ENCODE measurements around the gene AHSG.

The AHSG gene

GRCh38 chr3:186589856-186590579 is 22.8 kb upstream of the AHSG start:
- ChIA-PET CTCF (interaction anchor here (0.6 to 1.1 kb wide), 4 partner anchors 27 to 238 kb away, joined by 3 to 5 read pairs (median 4); no protein-coding TSS in a partner anchor), POLR2A (interaction anchor here (1.4 kb wide), 1 partner anchor 20 kb away, joined by 3 read pairs; the partner anchor contains the start of gene DNAJB11)
- TF ChIP-seq LEF1 (IDR thresholded peaks at IDR 0.05; ENCODE audit: borderline replicate concordance) (no peak), SP1 (IDR thresholded peaks at IDR 0.05) (no peak)
- DNase-seq (ENCODE audit: extremely low spot score) = no peak

GRCh38 chr3:186590580-186591295 is 22.1 kb upstream of the AHSG start:
- DNase-seq (ENCODE audit: extremely low spot score) = no peak
- TF ChIP-seq FOXA1 (IDR thresholded peaks at IDR 0.05) (no peak), ZNF384 (IDR thresholded peaks at IDR 0.05) (no peak), FOXK2 (IDR thresholded peaks at IDR 0.05) (no peak), LEF1 (IDR thresholded peaks at IDR 0.05; ENCODE audit: borderline replicate concordance) (no peak), BHLHE40 (IDR thresholded peaks at IDR 0.05; ENCODE audit: borderline replicate concordance) (no peak), CTBP1 (IDR thresholded peaks at IDR 0.05; ENCODE audit: borderline replicate concordance) (no peak), ARNT (IDR thresholded peaks at IDR 0.05) (no peak), FOXM1 (IDR thresholded peaks at IDR 0.05; ENCODE audit: borderline replicate concordance) (no peak), HDGF (IDR thresholded peaks at IDR 0.05; ENCODE audit: borderline replicate concordance) (no peak)
- ChIA-PET CTCF (no interaction called here), POLR2A (no interaction called here)

- no peak for DNase-seq (ENCODE audit: extremely low spot score)
- ChIA-PET CTCF (no interaction called here), POLR2A (no interaction called here)
- no peak for TF ChIP-seq NFRKB (IDR thresholded peaks at IDR 0.05)
- TF ChIP-seq ARNT (IDR thresholded peaks at IDR 0.05) = no peak
- no peak for TF ChIP-seq HDGF (IDR thresholded peaks at IDR 0.05; ENCODE audit: borderline replicate concordance)
- no peak for TF ChIP-seq FOXK2 (IDR thresholded peaks at IDR 0.05)
- no peak for TF ChIP-seq SP1 (IDR thresholded peaks at IDR 0.05)
- no peak for TF ChIP-seq L3MBTL2 (conservative IDR thresholded peaks at IDR 0.05)
- TF ChIP-seq BHLHE40 (IDR thresholded peaks at IDR 0.05; ENCODE audit: borderline replicate concordance) = no peak
- no peak for TF ChIP-seq SUZ12 (IDR thresholded peaks at IDR 0.05)
These were observed 20.2 kb upstream of the AHSG start for GRCh38 chr3:186592682-186593081.

DNA sequence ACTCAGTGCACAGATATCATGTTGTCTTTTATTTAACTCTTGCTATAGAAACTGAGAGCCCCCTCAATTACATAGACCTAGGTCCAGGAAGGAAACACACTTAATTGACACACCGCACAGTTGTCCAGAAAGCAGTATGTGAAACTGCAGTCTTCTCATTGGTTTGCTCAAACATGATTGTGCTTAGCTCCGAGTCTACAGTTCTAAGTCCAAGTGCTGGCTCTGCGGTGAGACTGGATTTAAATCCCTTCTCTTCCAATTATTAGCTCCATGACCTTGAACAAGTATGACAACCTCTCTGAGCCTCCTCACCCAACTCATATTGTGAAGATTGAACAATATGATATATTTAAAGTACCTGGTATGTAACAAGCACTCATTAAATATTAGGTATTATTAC is 19.0 kb upstream of the AHSG start:
- CTCF ChIA-PET = no interaction called here
- DNase-seq (ENCODE audit: extremely low spot score) = no peak
- no peak for TF ChIP-seq TARDBP (IDR thresholded peaks at IDR 0.05)
- TF ChIP-seq FOXA1 (IDR thresholded peaks at IDR 0.05) = no peak
- no peak for TF ChIP-seq ARNT (IDR thresholded peaks at IDR 0.05)
- TF ChIP-seq SUZ12 (IDR thresholded peaks at IDR 0.05) = no peak
- no peak for TF ChIP-seq NFRKB (IDR thresholded peaks at IDR 0.05)
- no peak for TF ChIP-seq BHLHE40 (IDR thresholded peaks at IDR 0.05; ENCODE audit: borderline replicate concordance)
- TF ChIP-seq CTBP1 (IDR thresholded peaks at IDR 0.05; ENCODE audit: borderline replicate concordance) = no peak
- POLR2A ChIA-PET = no interaction called here

DNA sequence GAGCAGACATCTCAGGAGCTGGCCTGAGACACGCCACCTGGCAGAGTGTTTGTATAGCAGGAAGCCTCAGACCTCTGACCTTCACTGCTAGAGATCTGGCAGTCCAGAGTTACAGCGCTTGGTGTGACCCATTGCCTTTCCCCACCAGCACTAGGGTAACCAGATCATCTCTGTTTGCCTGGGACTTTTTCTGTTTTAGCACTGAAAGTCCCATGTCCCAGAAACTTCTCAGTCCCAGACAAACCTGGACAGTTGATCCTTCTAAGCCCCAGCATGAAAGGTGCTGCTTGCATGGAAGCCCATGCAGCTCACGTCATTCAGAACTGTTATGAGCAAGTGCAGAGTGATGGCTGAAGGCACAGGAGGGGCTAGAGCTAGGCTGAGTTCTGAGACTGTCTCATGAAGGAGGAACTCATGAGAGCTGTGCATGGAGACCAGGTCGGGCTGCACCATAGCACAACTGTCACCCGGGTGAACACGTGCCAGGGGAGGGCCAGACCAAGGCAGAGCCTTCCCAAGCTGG is 18.2 kb upstream of the AHSG start:
- no peak for DNase-seq (ENCODE audit: extremely low spot score)
- ChIA-PET CTCF (no interaction called here), POLR2A (no interaction called here)
- TF ChIP-seq L3MBTL2 (conservative IDR thresholded peaks at IDR 0.05) (no peak), ARNT (IDR thresholded peaks at IDR 0.05) (no peak), ZNF384 (IDR thresholded peaks at IDR 0.05) (no peak), BHLHE40 (IDR thresholded peaks at IDR 0.05; ENCODE audit: borderline replicate concordance) (no peak), HDGF (IDR thresholded peaks at IDR 0.05; ENCODE audit: borderline replicate concordance) (no peak), NFRKB (IDR thresholded peaks at IDR 0.05) (no peak), CTBP1 (IDR thresholded peaks at IDR 0.05; ENCODE audit: borderline replicate concordance) (no peak), LEF1 (IDR thresholded peaks at IDR 0.05; ENCODE audit: borderline replicate concordance) (no peak), FOXK2 (IDR thresholded peaks at IDR 0.05) (no peak), FOXM1 (IDR thresholded peaks at IDR 0.05; ENCODE audit: borderline replicate concordance) (no peak), FOXA1 (IDR thresholded peaks at IDR 0.05) (no peak)
- TF ChIP-seq, protein P1, sequence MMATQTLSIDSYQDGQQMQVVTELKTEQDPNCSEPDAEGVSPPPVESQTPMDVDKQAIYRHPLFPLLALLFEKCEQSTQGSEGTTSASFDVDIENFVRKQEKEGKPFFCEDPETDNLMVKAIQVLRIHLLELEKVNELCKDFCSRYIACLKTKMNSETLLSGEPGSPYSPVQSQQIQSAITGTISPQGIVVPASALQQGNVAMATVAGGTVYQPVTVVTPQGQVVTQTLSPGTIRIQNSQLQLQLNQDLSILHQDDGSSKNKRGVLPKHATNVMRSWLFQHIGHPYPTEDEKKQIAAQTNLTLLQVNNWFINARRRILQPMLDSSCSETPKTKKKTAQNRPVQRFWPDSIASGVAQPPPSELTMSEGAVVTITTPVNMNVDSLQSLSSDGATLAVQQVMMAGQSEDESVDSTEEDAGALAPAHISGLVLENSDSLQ (IDR thresholded peaks at IDR 0.05) = no peak

- POLR2A ChIA-PET = interaction anchor here (1.1 kb wide), 1 partner anchor 188 kb away, joined by 3 read pairs; no protein-coding TSS in a partner anchor
- TF ChIP-seq BHLHE40 (IDR thresholded peaks at IDR 0.05; ENCODE audit: borderline replicate concordance) = no peak
- no peak for TF ChIP-seq ARNT (IDR thresholded peaks at IDR 0.05)
- no peak for TF ChIP-seq CTBP1 (IDR thresholded peaks at IDR 0.05; ENCODE audit: borderline replicate concordance)
- TF ChIP-seq NFRKB (IDR thresholded peaks at IDR 0.05) = no peak
- TF ChIP-seq LEF1 (IDR thresholded peaks at IDR 0.05; ENCODE audit: borderline replicate concordance) = no peak
- no peak for TF ChIP-seq FOXA1 (IDR thresholded peaks at IDR 0.05)
- TF ChIP-seq TARDBP (IDR thresholded peaks at IDR 0.05) = no peak
- no peak for TF ChIP-seq FOXM1 (IDR thresholded peaks at IDR 0.05; ENCODE audit: borderline replicate concordance)
- TF ChIP-seq SUZ12 (IDR thresholded peaks at IDR 0.05) = no peak
- TF ChIP-seq SP1 (IDR thresholded peaks at IDR 0.05) = no peak
- TF ChIP-seq FOXK2 (IDR thresholded peaks at IDR 0.05) = no peak
- TF ChIP-seq, protein P1 (IDR thresholded peaks at IDR 0.05) = no peak
- no peak for DNase-seq (ENCODE audit: extremely low spot score)
- CTCF ChIA-PET = interaction anchor here (0.6 to 1.8 kb wide), 4 partner anchors 17 to 895 kb away, joined by 3 to 10 read pairs (median 4); no protein-coding TSS in a partner anchor
These were observed 16.1 kb upstream of the AHSG start for GRCh38 chr3:186596568-186597287.

Data from HEK293T (cell line).